ENCODE results near the gene CAMK1G. TPM values are rescaled to one million over a fixed set of nuclear protein-coding genes. Genes with fewer than 3 reads are reported as not detected.

Gene CAMK1G
- total and polyA plus RNA-seq, 9 of the 15 experiments (the other 6 are each of a cell fraction or from before 2014, with no cell fraction given): not detected

- TF ChIP-seq ZFPM2 (CRISPR knock-in tag; IDR thresholded peaks at IDR 0.05) (no peak), ZNF644 (tag; IDR thresholded peaks at IDR 0.05; ENCODE audit: low read depth) (0 out of 2 replicates have a peak, but pooled peaks have one; percentile 29), ZNF740 (CRISPR knock-in tag; IDR thresholded peaks at IDR 0.05) (no peak), ZNF740 (tag; IDR thresholded peaks at IDR 0.05) (peak in 1 of 2 experiments; percentile 21; a peak in 1 of 4 replicates), NKRF (IDR thresholded peaks at IDR 0.05; ENCODE audit: borderline replicate concordance) (no peak), ZKSCAN3 (CRISPR knock-in tag; IDR thresholded peaks at IDR 0.05) (no peak), ZNF778 (CRISPR knock-in tag; IDR thresholded peaks at IDR 0.05) (no peak), TCF15 (CRISPR knock-in tag; IDR thresholded peaks at IDR 0.05) (0 out of 2 replicates have a peak, but pooled peaks have one; percentile 66), RBM39 (optimal IDR thresholded peaks at IDR 0.05; ENCODE audit: low read depth, low read length) (no peak), FOXJ3 (CRISPR knock-in tag; IDR thresholded peaks at IDR 0.05) (no peak), HMGN3 (IDR thresholded peaks at IDR 0.05; ENCODE audit: borderline replicate concordance, extremely low read depth, insufficient read length, low read depth, low read length) (no peak), MAFG (tag; conservative IDR thresholded peaks at IDR 0.05) (peak; percentile 71), FOSL1 (tag; conservative IDR thresholded peaks at IDR 0.05) (peak; percentile 70), CHD2 (IDR thresholded peaks at IDR 0.05; ENCODE audit: low read depth, low read length) (no peak), MXI1 (IDR thresholded peaks at IDR 0.05; ENCODE audit: low read depth, low read length) (no peak), CBFA2T2 (conservative IDR thresholded peaks at IDR 0.05) (peak; percentile 91), ZNF507 (tag; conservative IDR thresholded peaks at IDR 0.05) (no peak), FUS (optimal IDR thresholded peaks at IDR 0.05; ENCODE audit: low read depth, low read length) (no peak), KDM2B (CRISPR knock-in tag; IDR thresholded peaks at IDR 0.05) (no peak), MYC (IDR thresholded peaks at IDR 0.05; ENCODE audit: low read depth, low read length) (peak; percentile 33), MYC (CRISPR knock-in tag; IDR thresholded peaks at IDR 0.05; ENCODE audit: borderline replicate concordance, low read depth) (no peak), ELF1 (tag; IDR thresholded peaks at IDR 0.05) (no peak)
- TF ChIP-seq, protein P1, sequence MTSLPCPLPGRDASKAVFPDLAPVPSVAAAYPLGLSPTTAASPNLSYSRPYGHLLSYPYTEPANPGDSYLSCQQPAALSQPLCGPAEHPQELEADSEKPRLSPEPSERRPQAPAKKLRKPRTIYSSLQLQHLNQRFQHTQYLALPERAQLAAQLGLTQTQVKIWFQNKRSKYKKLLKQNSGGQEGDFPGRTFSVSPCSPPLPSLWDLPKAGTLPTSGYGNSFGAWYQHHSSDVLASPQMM (CRISPR knock-in tag; IDR thresholded peaks at IDR 0.05): no peak
Measured at GRCh38 chr1:209645574-209646452, 62.3 kb downstream of the CAMK1G start (continued).
